NB4 (cell line): ENCODE data around the gene UVRAG.

Experiments used
- CTCF ChIP-seq: IDR thresholded peaks from one replicate; pipeline ENCODE4 v1.5.1; 2012; ENCODE audit warnings: low read depth, low read length
- MAX ChIP-seq: IDR thresholded peaks from 2 replicates; pipeline ENCODE4 v1.6.1; 2011; ENCODE audit warnings: low read depth, low read length
- MYC ChIP-seq: IDR thresholded peaks from 2 replicates; pipeline ENCODE4 v1.6.1; 2011; ENCODE audit warnings: low read depth, low read length
- POLR2A ChIP-seq: IDR thresholded peaks from 2 replicates; pipeline ENCODE4 v1.6.1; 2011; ENCODE audit warnings: mild to moderate bottlenecking; ENCODE audit not compliant: insufficient read length; ENCODE audit errors: extremely low read depth

- TF ChIP-seq CTCF (no peak), POLR2A (no peak), MAX (no peak), MYC (no peak)
These were observed 172.0 kb downstream of the UVRAG start for GRCh38 chr11:75986966-75987365.
